ENCODE measurements around the gene APCDD1L.

GRCh38 chr20:58546756-58547622 lies 31.8 kb upstream of the APCDD1L start:
- no peak for TF ChIP-seq MAX (IDR thresholded peaks at IDR 0.05)
- TF ChIP-seq HNF4A (conservative IDR thresholded peaks at IDR 0.05): no peak
- TF ChIP-seq CTCF (IDR thresholded peaks at IDR 0.05; ENCODE audit: low read depth, low read length, missing input control): no peak
- TF ChIP-seq SP1 (IDR thresholded peaks at IDR 0.05): no peak
- TF ChIP-seq REST (IDR thresholded peaks at IDR 0.05): no peak
- TF ChIP-seq TAF1 (conservative IDR thresholded peaks at IDR 0.05): no peak
- TF ChIP-seq FOXA1 (IDR thresholded peaks at IDR 0.05): no peak
- no peak for TF ChIP-seq RXRA (IDR thresholded peaks at IDR 0.05)
- no peak for TF ChIP-seq ATF3 (IDR thresholded peaks at IDR 0.05)
